AG09319 (cell line): Measurements from ENCODE around the gene RSF1.

ENCODE experiments used
- DNase-seq: peaks from one replicate; pipeline ENCODE4 v3.0.0-alpha.2; 2010; ENCODE audit warnings: low read depth; ENCODE audit errors: extremely low read depth
- CTCF ChIP-seq: IDR thresholded peaks from 2 replicates; pipeline ENCODE4 v1.5.1; 2011; ENCODE audit warnings: low read depth, mild to moderate bottlenecking, inconsistent platforms, low read length, moderate library complexity

The RSF1 gene

GRCh38 chr11:77661670-77662069, 158.9 kb downstream of the RSF1 start:
- DNase-seq, result no peak
- TF ChIP-seq CTCF, result no peak

GRCh38 chr11:77660947-77661346, 159.6 kb downstream of the RSF1 start:
- TF ChIP-seq CTCF, result no peak
- DNase-seq, result no peak

- no peak for TF ChIP-seq CTCF
Observed at GRCh38 chr11:77658213-77659013, 162.1 kb downstream of the RSF1 start.

GRCh38 chr11:77656362-77656761, 164.2 kb downstream of the RSF1 start:
- TF ChIP-seq CTCF, result no peak

More at GRCh38 chr11:77658213-77659013, 162.1 kb downstream of the RSF1 start:
- DNase-seq, result peak; percentile 43

GRCh38 chr11:77654770-77655434, 165.6 kb downstream of the RSF1 start:
- no peak for DNase-seq
- TF ChIP-seq CTCF, result no peak

More at GRCh38 chr11:77656362-77656761, 164.2 kb downstream of the RSF1 start:
- no peak for DNase-seq

- no peak for DNase-seq
- no peak for TF ChIP-seq CTCF
Observed at GRCh38 chr11:77650123-77650522, 170.4 kb downstream of the RSF1 start.

- TF ChIP-seq CTCF, result no peak
- DNase-seq, result no peak
Observed at GRCh38 chr11:77647654-77648305, 172.7 kb downstream of the RSF1 start.
